Testis (tissue), 3 donors: ENCODE results near the gene OGN. TPM values are rescaled to one million over a fixed set of nuclear protein-coding genes. Genes with fewer than 3 reads are reported as not detected.
A peak's percentile ranks its signal among the peaks of the same experiment; 100 is the strongest.

ENCODE experiments used
- DNase-seq: peaks from one replicate; pipeline ENCODE4 v3.0.0-alpha.2; 2019
- H3K27ac ChIP-seq, 2 donors: fragments of 200-600 bp; sonication (generic); one replicate each; pipeline ENCODE4 v1.5.1; 2019
- H3K27me3 ChIP-seq: fragments of 200-600 bp; sonication (generic); one replicate; pipeline ENCODE4 v1.5.1; 2019
- H3K36me3 ChIP-seq: fragments of 200-600 bp; sonication (generic); one replicate; pipeline ENCODE4 v1.5.1; 2017; ENCODE audit warnings: low read depth; ENCODE audit errors: missing control alignments
- H3K4me1 ChIP-seq: fragments of 200-600 bp; sonication (generic); one replicate; pipeline ENCODE4 v1.5.1; 2019
- H3K4me3 ChIP-seq, 2 donors: fragments of 200-600 bp; sonication (generic); one replicate each; pipeline ENCODE4 v1.5.1; 2017 to 2019
- H3K9me3 ChIP-seq: fragments of 200-600 bp; sonication (generic); one replicate; pipeline ENCODE4 v1.5.1; 2017
- POLR2A ChIP-seq: fragments of 450-650 bp; IDR thresholded peaks from one replicate; pipeline ENCODE4 v1.6.1; 2017; ENCODE audit warnings: antibody characterized with exemption, mild to moderate bottlenecking, moderate library complexity
- WGBS, 2 donors: methylation state at CpG; one replicate each; pipeline ENCODE4 v1.1.5; 2018; 5-methylcytosine and 5-hydroxymethylcytosine counted together
- intact Hi-C: fragments of 100-400 bp; cut with DNase I; formaldehyde crosslinking; loops from one replicate; pipeline ENCODE4 v1.15.1; 2023; ENCODE audit warnings: low total_unique reads
- polyA plus RNA-seq: library from polyadenylated mRNA; stranded (reverse); fragments of 350-450 nt; fragmentation: Illumina TruSeq; extraction: RNeasy Lipid Tissue Mini Kit (QIAGEN cat#74804); gene quantifications from one replicate; pipeline ENCODE4 v1.2.3, GENCODE V29; 2014; ENCODE audit warnings: low read depth, low replicate concordance; ENCODE audit not compliant: insufficient read depth
- total RNA-seq, 2 donors: library from RNA; depleted of rRNA; stranded (reverse); fragments of >200 nt; gene quantifications; one replicate each; pipeline ENCODE4 v1.2.3, GENCODE V29; 2016
- TF ChIP-seq, protein P1 (sequence below), 3 experiments: fragments of 450-650 bp in 2 of 3; fragments of 200-600 bp in 1 of 3; sonication (generic) in 1 of 3; IDR thresholded peaks; one replicate each; pipeline ENCODE4 v1.5.1; 2016 to 2019; ENCODE audit warnings: antibody characterized with exemption in 3 of 3, mild to moderate bottlenecking in 2 of 3, moderate library complexity in 1 of 3

OGN gene
- total and polyA plus RNA-seq, 3 donors from 2014 or later: 4.9 to 18.4 (median 9.5) TPM

DNA sequence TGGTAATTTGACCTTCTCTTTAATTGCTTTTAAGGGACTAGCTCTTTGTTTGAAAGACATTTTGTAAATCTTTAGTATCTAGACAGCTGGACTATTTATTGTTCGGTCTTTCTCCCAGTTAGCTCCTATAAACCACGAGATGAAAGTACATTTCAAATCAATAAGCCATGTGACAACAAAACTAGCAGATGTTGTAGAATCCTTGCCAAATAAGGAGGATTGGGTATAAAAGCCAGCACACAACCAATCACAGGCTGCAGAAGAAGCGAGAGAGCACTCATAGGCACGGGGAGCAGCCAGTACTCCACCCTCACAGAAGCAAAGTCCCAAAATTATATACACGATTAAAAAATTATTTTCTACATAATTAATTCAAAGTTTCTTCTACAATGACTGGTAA lies 28.0 kb upstream of the OGN start:
- H3K27ac ChIP-seq: peak overlapping the region in 1 of 2 donors; percentile 11
- WGBS, 2 donors: 71 to 72% methylated on average over 5 of the region's 5 CpGs
- H3K4me1 ChIP-seq: peaks cover 5% of the 10 kb centered on the region
- H3K36me3 ChIP-seq: no peaks in the 10 kb centered on the region
- H3K27me3 ChIP-seq: no peaks in the 10 kb centered on the region
- TF ChIP-seq, protein P1, sequence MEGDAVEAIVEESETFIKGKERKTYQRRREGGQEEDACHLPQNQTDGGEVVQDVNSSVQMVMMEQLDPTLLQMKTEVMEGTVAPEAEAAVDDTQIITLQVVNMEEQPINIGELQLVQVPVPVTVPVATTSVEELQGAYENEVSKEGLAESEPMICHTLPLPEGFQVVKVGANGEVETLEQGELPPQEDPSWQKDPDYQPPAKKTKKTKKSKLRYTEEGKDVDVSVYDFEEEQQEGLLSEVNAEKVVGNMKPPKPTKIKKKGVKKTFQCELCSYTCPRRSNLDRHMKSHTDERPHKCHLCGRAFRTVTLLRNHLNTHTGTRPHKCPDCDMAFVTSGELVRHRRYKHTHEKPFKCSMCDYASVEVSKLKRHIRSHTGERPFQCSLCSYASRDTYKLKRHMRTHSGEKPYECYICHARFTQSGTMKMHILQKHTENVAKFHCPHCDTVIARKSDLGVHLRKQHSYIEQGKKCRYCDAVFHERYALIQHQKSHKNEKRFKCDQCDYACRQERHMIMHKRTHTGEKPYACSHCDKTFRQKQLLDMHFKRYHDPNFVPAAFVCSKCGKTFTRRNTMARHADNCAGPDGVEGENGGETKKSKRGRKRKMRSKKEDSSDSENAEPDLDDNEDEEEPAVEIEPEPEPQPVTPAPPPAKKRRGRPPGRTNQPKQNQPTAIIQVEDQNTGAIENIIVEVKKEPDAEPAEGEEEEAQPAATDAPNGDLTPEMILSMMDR (IDR thresholded peaks at IDR 0.05): no peak
- no peak for TF ChIP-seq POLR2A
- DNase-seq: no peak
- intact Hi-C loops: no loop called here
- no peaks in the 10 kb centered on the region for H3K9me3 ChIP-seq
- H3K4me3 ChIP-seq: no peak overlapping the region

DNA sequence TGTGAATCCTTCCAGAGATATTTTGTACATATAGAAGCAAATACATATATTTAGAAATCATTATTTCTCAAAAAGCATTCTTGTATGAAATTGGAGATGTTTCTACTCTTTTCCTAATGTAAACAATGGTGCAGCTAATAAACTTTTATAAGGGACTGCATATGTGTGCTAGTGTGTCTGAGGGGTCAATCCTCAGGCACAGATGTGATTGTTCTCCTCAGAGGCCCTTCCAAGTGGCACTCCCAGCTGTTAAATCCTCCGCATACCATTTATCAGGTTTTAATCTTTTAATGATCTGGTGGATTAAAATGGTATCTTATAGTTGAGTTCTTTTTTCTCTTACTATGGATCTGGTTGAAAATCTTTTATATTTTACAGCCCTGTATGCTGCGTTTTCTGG lies 25.5 kb upstream of the OGN start:
- H3K27ac ChIP-seq: no peak overlapping the region
- 73 to 98% methylated on average over 2 of the region's 2 CpGs for WGBS, 2 donors
- H3K36me3 ChIP-seq: no peaks in the 10 kb centered on the region
- H3K9me3 ChIP-seq: no peaks in the 10 kb centered on the region
- H3K4me3 ChIP-seq: no peak overlapping the region
- no peak for DNase-seq
- H3K27me3 ChIP-seq: no peaks in the 10 kb centered on the region
- H3K4me1 ChIP-seq: no peaks in the 10 kb centered on the region
- TF ChIP-seq, protein P1 (IDR thresholded peaks at IDR 0.05): no peak
- no peak for TF ChIP-seq POLR2A
- intact Hi-C loops: no loop called here

DNA sequence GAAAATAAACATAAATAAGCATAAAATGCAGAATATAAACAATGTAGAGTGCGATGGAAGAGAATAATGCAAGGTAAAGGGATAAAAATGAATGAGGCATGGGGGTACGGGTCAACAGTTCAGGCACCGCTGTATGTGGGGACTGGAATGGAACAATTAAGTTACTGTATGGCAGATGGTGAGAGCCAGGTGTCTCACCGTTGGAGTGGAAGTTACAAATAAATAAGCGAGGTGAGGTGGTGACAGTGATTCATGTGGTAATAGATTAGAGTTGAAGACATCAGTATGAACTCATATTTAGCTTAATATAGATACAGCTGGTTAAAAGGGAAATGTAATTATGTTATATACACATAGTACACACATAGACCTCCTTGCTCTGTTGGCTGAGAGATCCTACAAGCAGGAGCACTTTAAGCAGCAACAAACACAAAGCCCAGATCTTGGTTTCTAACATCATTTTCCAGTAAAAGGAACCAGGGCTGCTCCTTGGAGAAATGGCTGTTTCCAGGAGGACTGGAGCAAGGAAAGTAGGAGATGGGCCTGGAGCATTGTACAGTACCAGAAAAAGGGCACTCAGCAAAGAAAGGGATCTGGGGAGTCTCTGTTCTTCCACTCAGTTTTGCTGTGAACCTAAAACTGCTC lies 22.2 kb upstream of the OGN start:
- no peaks in the 10 kb centered on the region for H3K4me1 ChIP-seq
- peak overlapping the region in 1 of 2 donors; percentile 70 for H3K27ac ChIP-seq
- WGBS, 2 donors: 75 to 81% methylated on average over 5 of the region's 5 CpGs
- no peaks in the 10 kb centered on the region for H3K36me3 ChIP-seq
- TF ChIP-seq, protein P1 (IDR thresholded peaks at IDR 0.05): no peak
- TF ChIP-seq POLR2A: no peak
- no peak overlapping the region for H3K4me3 ChIP-seq
- H3K27me3 ChIP-seq: no peaks in the 10 kb centered on the region
- intact Hi-C loops: no loop called here
- no peaks in the 10 kb centered on the region for H3K9me3 ChIP-seq
- DNase-seq: no peak

DNA sequence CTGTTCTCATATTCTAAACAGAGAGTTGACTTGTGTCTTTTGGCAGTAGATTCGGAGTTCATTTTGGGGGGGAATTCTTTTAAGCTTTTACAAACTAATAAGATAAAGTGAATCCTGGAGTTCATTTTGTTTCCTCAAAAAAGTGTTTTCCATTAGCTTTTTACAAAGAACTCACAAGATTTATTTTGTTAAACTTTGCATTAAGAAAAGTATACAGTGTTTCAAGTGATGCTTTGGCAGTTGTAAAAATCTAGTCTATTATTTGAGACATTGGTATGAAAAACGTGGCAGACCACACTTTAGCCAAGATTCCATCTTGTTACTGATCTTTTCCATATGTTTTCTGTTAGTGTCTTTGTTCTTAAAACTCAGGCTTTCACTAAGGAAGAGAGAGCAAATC lies 21.1 kb upstream of the OGN start:
- no peak for TF ChIP-seq POLR2A
- TF ChIP-seq, protein P1 (IDR thresholded peaks at IDR 0.05): no peak
- DNase-seq: no peak
- H3K36me3 ChIP-seq: no peaks in the 10 kb centered on the region
- no peaks in the 10 kb centered on the region for H3K27me3 ChIP-seq
- no peaks in the 10 kb centered on the region for H3K9me3 ChIP-seq
- WGBS, 2 donors: 19 to 28% methylated on average over 2 of the region's 2 CpGs
- no peak overlapping the region for H3K4me3 ChIP-seq
- no peaks in the 10 kb centered on the region for H3K4me1 ChIP-seq
- intact Hi-C loops: no loop called here
- H3K27ac ChIP-seq: peak overlapping the region; percentile 18 to 70

DNA sequence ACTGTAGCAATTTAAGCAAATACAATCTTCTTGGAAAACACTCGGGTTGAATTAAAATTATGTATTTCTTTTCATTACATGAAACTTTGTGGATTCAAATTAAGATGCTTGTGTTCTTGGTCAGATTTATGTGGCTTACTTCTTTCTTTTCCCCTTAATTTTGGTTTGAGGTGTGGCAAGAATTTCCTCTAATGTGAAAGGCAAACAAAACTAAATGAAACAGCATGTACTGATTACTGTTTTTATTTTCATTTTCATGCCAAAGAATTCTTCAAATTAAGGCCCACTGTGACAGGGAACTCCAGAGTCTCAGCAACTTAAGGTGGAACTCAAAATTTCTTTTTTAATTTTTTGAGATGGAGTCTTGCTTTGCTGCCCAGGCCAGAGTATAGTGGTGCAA lies 20.0 kb upstream of the OGN start, which contains the start of gene OMD:
Gene OMD, minus strand, starts transcription at position 132 of the 400 bp plus-strand sequence. CDS start 6,913 bp downstream, outside the sequence.
- Histone ChIP-seq H3K4me1 (no peaks in the 10 kb centered on the region), H3K27ac (peak within 1 kb of the TSS; percentile 28 to 70), H3K4me3 (peak within 1 kb of the TSS; percentile 24 to 27), H3K9me3 (no peaks in the 10 kb centered on the region), H3K27me3 (no peaks in the 10 kb centered on the region), H3K36me3 (no peaks in the 10 kb centered on the region)
- intact Hi-C loops: no loop called here
- WGBS, 2 donors: 14 to 29% methylated on average over 1 of the region's 1 CpG
- no peak for DNase-seq
- TF ChIP-seq, protein P1 (IDR thresholded peaks at IDR 0.05): no peak
- TF ChIP-seq POLR2A: no peak
